GM12891 (cell line): ENCODE results near the gene ATP5ME.

ENCODE experiments used
- POLR2A ChIP-seq: IDR thresholded peaks from 2 replicates; pipeline ENCODE4 v1.6.1; 2011; ENCODE audit warnings: low read depth, low read length, control low read depth
- POLR2AphosphoS5 ChIP-seq: IDR thresholded peaks from 2 replicates; pipeline ENCODE4 v1.6.1; 2011; ENCODE audit warnings: low read depth, low read length, control low read depth
- POU2F2 ChIP-seq: IDR thresholded peaks from 2 replicates; pipeline ENCODE4 v1.6.1; 2011; ENCODE audit warnings: low read depth, mild to moderate bottlenecking, control low read depth, low read length, moderate library complexity
- SPI1 ChIP-seq: IDR thresholded peaks from 2 replicates; pipeline ENCODE4 v1.6.1; 2011; ENCODE audit warnings: low read depth, low read length, control low read depth

- no peak for TF ChIP-seq POLR2A
- TF ChIP-seq POLR2AphosphoS5: no peak
- TF ChIP-seq SPI1: no peak
- no peak for TF ChIP-seq POU2F2
Measured at GRCh38 chr4:653831-654502, 20.1 kb downstream of the ATP5ME start.
